ENCODE results near the gene LHX3.
"Not testable (repeated sequence)": the region's sequence is repeated elsewhere in the genome, so short reads cannot be mapped to it uniquely, and the experiment has no call there.

Gene LHX3

GRCh38 chr9:136238342-136238732 lies 33.4 kb upstream of the LHX3 start:
- Histone ChIP-seq H3K4me1 (ENCODE audit: insufficient read depth, low read length, poor library complexity, severe bottlenecking) (peaks cover 66% of the 10 kb centered on the region), H3K79me2 (ENCODE audit: insufficient read depth, low read length) (peaks cover 100% of the 10 kb centered on the region), H3K36me3 (ENCODE audit: insufficient read depth, low read length) (peaks cover 24% of the 10 kb centered on the region; the same call in 1 of the 2 replicates), H3K9me3 (ENCODE audit: insufficient read depth, low read depth, low read length) (no peaks in the 10 kb centered on the region), H4K20me1 (ENCODE audit: insufficient read depth, low read length, poor library complexity, severe bottlenecking) (peaks cover 10% of the 10 kb centered on the region), H3F3A (ENCODE audit: low read depth) (no peaks in the 10 kb centered on the region), H3K4me3 (ENCODE audit: low read length, poor library complexity, severe bottlenecking) (peak overlapping the region; percentile 60), H3K9me2 (replicated peaks; ENCODE audit: low read depth, low read length) (no peaks in the 10 kb centered on the region), H3K9ac (ENCODE audit: low read depth, low read length, poor library complexity, severe bottlenecking) (peak overlapping the region; percentile 74), H3K27me3 (ENCODE audit: insufficient read depth, low read length, poor library complexity, severe bottlenecking) (no peaks in the 10 kb centered on the region), H3K4me2 (ENCODE audit: low read depth, low read length, poor library complexity, severe bottlenecking) (peak overlapping the region; percentile 67), H2AFZ (ENCODE audit: low read length) (no peak overlapping the region)
- TF ChIP-seq, protein P1, sequence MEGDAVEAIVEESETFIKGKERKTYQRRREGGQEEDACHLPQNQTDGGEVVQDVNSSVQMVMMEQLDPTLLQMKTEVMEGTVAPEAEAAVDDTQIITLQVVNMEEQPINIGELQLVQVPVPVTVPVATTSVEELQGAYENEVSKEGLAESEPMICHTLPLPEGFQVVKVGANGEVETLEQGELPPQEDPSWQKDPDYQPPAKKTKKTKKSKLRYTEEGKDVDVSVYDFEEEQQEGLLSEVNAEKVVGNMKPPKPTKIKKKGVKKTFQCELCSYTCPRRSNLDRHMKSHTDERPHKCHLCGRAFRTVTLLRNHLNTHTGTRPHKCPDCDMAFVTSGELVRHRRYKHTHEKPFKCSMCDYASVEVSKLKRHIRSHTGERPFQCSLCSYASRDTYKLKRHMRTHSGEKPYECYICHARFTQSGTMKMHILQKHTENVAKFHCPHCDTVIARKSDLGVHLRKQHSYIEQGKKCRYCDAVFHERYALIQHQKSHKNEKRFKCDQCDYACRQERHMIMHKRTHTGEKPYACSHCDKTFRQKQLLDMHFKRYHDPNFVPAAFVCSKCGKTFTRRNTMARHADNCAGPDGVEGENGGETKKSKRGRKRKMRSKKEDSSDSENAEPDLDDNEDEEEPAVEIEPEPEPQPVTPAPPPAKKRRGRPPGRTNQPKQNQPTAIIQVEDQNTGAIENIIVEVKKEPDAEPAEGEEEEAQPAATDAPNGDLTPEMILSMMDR (conservative IDR thresholded peaks at IDR 0.05; ENCODE audit: low read length): no peak
- TF ChIP-seq EZH2phosphoT487 (IDR thresholded peaks at IDR 0.05; ENCODE audit: borderline replicate concordance): no peak

GRCh38 chr9:136237486-136238341 lies 32.8 kb upstream of the LHX3 start:
- H3F3A ChIP-seq (ENCODE audit: low read depth): no peaks in the 10 kb centered on the region
- peak overlapping the region; percentile 74 for H3K9ac ChIP-seq (ENCODE audit: low read depth, low read length, poor library complexity, severe bottlenecking)
- H3K27me3 ChIP-seq (ENCODE audit: insufficient read depth, low read length, poor library complexity, severe bottlenecking): no peaks in the 10 kb centered on the region
- peak overlapping the region; percentile 60 for H3K4me3 ChIP-seq (ENCODE audit: low read length, poor library complexity, severe bottlenecking)
- H3K36me3 ChIP-seq (ENCODE audit: insufficient read depth, low read length): peaks cover 24% of the 10 kb centered on the region; the same call in 1 of the 2 replicates
- no peak overlapping the region for H2AFZ ChIP-seq (ENCODE audit: low read length)
- no peaks in the 10 kb centered on the region for H3K9me3 ChIP-seq (ENCODE audit: insufficient read depth, low read depth, low read length)
- peaks cover 67% of the 10 kb centered on the region for H3K4me1 ChIP-seq (ENCODE audit: insufficient read depth, low read length, poor library complexity, severe bottlenecking)
- no peaks in the 10 kb centered on the region for H3K9me2 ChIP-seq (replicated peaks; ENCODE audit: low read depth, low read length)
- peaks cover 99% of the 10 kb centered on the region for H3K79me2 ChIP-seq (ENCODE audit: insufficient read depth, low read length)
- peaks cover 7% of the 10 kb centered on the region for H4K20me1 ChIP-seq (ENCODE audit: insufficient read depth, low read length, poor library complexity, severe bottlenecking)
- H3K4me2 ChIP-seq (ENCODE audit: low read depth, low read length, poor library complexity, severe bottlenecking): peak overlapping the region; percentile 67
- TF ChIP-seq EZH2phosphoT487 (IDR thresholded peaks at IDR 0.05; ENCODE audit: borderline replicate concordance): no peak
- TF ChIP-seq, protein P1 (conservative IDR thresholded peaks at IDR 0.05; ENCODE audit: low read length): no peak

DNA sequence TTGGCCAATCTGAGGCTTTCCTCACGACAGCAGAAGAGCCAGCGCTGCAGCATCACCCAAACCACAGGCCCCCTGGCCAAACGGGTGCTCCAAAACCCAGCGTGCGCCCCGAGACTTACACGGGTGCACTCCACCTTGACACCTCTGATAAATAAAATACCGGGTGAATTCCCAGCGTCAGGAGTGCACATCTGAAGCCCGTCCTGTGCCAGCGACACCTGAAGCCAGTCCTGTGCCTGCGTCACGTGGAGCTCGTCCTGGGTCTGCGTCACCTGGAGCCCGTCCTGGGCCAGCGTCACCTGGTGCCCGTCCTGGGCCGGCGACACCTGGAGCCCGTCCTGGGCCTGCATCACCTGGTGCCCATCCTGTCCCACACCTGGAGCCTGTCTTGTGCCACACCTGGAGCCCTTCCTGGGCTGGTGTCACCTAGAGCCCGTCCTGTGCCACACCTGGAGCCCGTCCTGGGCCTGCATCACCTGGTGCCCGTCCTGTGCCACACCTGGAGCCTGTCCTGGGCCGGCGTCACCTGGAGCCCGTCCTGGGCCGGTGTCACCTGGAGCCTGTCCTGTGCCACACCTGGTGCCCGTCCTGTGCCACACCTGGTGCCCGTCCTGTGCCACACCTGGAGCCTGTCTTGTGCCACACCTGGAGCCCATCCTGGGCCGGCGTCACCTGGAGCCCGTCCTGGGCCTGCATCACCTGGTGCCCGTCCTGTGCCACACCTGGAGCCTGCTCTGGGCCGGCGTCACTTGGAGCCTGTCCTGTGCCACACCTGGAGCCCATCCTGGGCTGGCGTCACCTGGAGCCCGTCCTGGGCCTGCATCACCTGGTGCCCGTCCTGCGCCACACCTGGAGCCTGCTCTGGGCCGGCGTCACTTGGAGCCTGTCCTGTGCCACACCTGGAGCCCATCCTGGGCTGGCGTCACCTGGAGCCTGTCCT lies 31.8 kb upstream of the LHX3 start:
- Histone ChIP-seq H3K79me2 (ENCODE audit: insufficient read depth, low read length) (peaks cover 90% of the 10 kb centered on the region), H3K4me1 (ENCODE audit: insufficient read depth, low read length, poor library complexity, severe bottlenecking) (peaks cover 63% of the 10 kb centered on the region), H3K36me3 (ENCODE audit: insufficient read depth, low read length) (peaks cover 24% of the 10 kb centered on the region; the same call in 1 of the 2 replicates)
- H3F3A ChIP-seq (ENCODE audit: low read depth); H3K4me3 ChIP-seq (ENCODE audit: low read length, poor library complexity, severe bottlenecking); H3K9me2 ChIP-seq (replicated peaks; ENCODE audit: low read depth, low read length); H3K4me2 ChIP-seq (ENCODE audit: low read depth, low read length, poor library complexity, severe bottlenecking); H3K9ac ChIP-seq (ENCODE audit: low read depth, low read length, poor library complexity, severe bottlenecking); H3K9me3 ChIP-seq (ENCODE audit: insufficient read depth, low read depth, low read length); H4K20me1 ChIP-seq (ENCODE audit: insufficient read depth, low read length, poor library complexity, severe bottlenecking); H3K27me3 ChIP-seq (ENCODE audit: insufficient read depth, low read length, poor library complexity, severe bottlenecking); H2AFZ ChIP-seq (ENCODE audit: low read length): not testable (repeated sequence)
